ENCODE results near the gene FHOD3.

GRCh38 chr18:36410346-36410745 lies 112.8 kb downstream of the FHOD3 start:
- TF ChIP-seq POLR2AphosphoS5 (IDR thresholded peaks at IDR 0.05; ENCODE audit: low read depth, low read length) (no peak), REST (IDR thresholded peaks at IDR 0.05; ENCODE audit: insufficient read depth in 1 of 2, low read depth in 2 of 2, low read length in 2 of 2) (no peak), SIN3A (IDR thresholded peaks at IDR 0.05; ENCODE audit: borderline replicate concordance, insufficient read depth, low read length) (no peak), TAF1 (IDR thresholded peaks at IDR 0.05; ENCODE audit: borderline replicate concordance, insufficient read depth, low read length) (no peak), FOXP2 (optimal IDR thresholded peaks at IDR 0.05; ENCODE audit: borderline replicate concordance, extremely low read depth, extremely low read length, insufficient read depth) (no peak)

Measured in PFSK-1 (cell line).